HuH-7.5 (cell line): ENCODE measurements around the gene CHMP3.
"Not testable (repeated sequence)": the region's sequence is repeated elsewhere in the genome, so short reads cannot be mapped to it uniquely, and the experiment has no call there.

ENCODE experiments used
- DNase-seq: peaks from one replicate; pipeline ENCODE4 v3.0.0; 2011; ENCODE audit warnings: low spot score

The CHMP3 gene

DNA sequence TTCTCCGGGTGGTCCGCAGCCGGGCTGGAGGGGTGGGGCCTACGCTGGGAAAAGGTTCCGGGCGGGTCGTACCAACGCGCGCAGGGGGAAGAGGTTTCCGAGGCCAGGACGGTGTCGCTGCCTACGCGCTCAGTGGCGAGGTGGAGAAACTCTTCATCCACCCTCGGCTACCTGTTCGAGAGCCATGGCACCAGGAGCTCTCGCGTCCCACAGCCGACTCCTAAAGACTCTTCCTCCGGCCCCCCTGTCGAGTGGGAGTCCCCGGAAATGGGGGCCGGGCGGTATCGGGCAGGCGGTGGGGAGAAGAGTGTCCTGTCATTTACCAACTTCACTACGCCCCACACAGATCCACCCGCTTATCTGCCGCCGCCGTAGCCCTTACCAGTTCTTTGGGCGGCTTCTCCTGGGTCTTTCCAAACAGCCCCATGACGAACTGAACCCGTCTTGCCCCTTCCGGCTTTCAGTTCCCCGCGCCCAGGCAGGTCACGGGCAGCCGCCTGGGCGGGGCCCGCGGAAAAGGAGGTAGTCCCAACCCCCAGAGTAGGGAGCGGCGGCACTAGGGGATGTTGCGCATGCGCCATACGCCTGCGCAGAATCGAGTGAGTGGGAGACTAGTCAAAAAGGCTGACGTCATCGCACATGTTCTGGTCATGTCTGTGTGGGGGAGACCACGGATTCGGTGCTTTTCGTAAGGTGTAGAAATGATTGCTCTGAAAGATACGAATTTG is at the start of gene CHMP3:
Gene CHMP3 (minus strand): TSS at position 522 of the 728 bp plus-strand sequence. CDS start 95 bp downstream, at position 427.
- peak; percentile 95 for DNase-seq

DNA sequence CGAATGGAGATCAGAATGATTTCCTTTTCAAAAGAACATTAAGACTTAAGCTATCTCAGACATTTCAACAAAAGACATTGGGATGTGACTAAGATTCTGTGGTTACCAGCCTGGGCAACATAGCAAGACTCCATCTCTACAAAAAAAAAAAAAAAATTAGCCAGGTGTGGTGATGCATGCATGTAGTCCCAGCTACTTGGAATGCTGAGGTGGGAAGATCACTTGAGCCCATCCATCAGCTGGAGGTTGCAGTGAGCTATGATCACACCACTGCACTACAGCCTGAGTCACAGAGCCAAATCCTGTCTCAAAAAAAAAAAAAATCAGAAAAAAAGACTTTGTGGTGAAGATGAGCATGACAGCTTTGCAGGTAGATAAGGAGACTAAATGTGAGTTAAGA is 47.6 kb upstream of the CHMP3 start:
- no peak for DNase-seq

DNA sequence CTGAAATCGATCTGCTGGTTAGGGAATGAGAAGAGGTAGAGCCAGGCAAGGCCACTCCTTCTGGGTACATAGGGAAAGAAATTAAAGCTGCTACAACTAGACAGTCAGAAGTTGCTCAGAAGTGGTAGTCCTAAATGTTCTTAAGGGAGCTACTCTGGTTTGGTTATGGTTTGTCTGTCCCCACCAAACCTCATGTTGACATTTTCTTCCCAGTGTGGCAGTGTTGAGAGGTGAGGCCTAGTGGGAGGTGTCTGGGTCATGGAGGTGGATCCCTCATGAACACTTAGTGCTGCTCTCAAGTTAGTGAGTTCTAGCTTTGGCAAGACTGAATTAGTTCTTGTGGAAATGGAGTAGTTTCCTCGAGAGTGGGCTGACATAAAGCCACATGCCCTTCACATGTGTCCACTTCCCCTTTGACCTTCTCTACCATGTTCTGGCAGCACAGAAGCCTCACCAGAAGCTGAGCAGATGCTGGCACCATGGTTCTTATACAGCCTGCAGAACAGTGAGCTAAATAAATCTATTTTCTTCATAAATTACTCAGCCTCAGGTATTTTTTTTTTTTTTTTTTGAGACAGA is 45.7 kb upstream of the CHMP3 start:
- no peak for DNase-seq

GRCh38 chr2:86603905-86604304 is 40.7 kb upstream of the CHMP3 start:
- no peak for DNase-seq

- no peak for DNase-seq
These were observed 35.7 kb upstream of the CHMP3 start for GRCh38 chr2:86598966-86599365.

DNA sequence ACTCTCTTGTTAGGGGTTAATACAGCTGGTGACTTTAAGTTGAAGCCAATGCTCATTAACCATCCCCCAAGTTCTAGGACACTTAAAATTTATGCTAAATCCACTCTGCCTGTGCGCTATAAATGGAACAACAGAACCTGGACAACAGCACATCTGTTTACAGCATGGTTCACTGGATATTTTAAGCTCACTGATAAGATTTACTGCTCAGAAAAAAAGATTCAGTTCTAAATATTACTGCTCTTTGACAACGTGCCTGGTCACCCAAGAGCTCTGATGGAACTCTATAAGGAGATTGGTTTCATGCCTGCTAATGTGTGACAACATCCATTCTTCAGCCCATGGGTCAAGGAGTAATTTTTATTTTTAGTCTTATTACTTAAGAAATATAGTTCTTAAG is 32.9 kb upstream of the CHMP3 start:
- DNase-seq, result no peak

DNA sequence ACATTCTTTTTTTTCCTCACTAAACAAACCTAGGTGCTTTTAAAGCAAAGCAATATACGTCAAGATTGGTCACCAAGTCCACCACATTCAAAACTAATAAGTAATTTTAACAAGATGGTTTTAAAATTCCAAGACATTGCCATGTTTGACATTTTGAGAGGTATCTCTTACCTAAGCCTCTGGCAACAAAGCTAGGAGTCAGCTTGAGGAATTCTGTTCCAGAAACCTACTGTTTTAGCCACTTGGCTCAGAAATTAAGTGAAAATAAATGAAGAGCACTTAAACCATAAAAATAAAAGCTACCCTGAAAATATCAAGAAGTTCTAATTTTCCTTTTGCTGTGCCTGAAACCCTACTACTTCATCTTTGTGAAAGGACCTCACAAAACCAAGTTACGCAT is 30.0 kb upstream of the CHMP3 start:
- no peak for DNase-seq

DNA sequence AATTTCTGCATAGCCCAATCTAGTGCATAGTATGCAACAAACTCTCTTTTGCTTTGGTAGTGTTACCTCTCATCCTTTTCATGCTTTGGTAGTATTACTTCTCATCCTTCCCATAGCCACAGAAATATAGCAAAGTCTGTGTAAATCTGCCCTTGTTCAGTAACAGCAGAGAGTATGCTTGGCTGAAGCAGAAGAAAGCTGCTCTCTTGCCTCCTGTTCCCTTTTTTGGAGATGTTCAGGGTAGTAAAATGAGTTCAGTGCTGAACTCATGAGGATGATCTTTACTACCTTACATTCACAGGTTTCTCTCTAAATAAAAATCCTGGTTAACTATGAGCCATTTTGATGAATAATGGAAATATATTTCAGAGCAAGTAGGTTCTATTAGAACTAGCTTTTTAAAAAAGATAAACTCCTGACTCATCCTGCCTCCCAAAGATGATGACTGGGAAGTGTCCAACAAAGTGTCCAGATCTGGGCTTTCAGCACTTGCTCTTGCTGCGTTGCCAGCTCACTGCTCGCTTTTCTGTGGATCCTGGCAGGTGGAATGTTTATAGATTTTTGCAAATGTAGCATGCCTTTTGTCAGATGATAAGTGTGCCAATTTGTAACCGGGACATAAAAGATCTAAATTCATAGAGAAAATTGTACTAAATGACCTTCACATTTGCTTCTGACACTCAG is 29.4 kb upstream of the CHMP3 start:
- no peak for DNase-seq

- DNase-seq, result not testable (repeated sequence)
These were observed 26.5 kb upstream of the CHMP3 start for GRCh38 chr2:86589701-86590100.

DNA sequence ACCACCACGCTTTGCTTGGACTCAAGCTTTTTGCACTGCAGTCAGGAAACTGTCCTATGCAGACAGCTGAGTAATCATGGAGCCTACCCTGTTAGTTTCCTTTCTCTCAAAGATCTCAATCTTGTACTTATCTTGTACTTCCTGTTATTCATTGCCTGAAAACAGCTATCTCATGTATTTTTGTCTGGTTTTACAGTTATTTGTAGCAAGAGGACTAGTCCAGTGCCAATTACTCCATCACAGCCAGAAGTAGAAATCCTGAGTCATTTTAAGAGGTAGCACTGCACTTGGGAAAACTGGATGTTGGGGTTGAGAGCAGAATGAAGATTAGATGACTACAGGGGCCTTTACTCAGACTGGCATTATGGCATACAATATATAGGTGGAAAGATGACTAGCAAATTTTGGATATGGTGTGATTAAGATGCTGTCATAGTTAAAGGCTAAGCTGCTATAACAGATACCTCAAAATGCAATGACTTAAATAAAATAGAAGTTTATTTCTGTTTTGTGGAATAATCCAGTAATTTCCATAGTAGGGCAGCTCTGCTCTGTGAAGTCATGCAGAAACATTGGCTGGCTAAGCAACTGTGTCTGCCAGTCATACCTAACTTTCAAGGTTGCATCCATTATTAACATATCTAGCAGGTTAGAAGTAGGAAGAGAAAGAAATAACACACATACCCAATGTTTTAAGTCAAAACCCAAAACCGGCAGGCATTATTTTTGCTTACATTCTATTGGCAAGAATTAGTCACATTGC is 21.1 kb upstream of the CHMP3 start:
- no peak for DNase-seq

- no peak for DNase-seq
These were observed 17.3 kb upstream of the CHMP3 start for GRCh38 chr2:86580560-86580959.

DNA sequence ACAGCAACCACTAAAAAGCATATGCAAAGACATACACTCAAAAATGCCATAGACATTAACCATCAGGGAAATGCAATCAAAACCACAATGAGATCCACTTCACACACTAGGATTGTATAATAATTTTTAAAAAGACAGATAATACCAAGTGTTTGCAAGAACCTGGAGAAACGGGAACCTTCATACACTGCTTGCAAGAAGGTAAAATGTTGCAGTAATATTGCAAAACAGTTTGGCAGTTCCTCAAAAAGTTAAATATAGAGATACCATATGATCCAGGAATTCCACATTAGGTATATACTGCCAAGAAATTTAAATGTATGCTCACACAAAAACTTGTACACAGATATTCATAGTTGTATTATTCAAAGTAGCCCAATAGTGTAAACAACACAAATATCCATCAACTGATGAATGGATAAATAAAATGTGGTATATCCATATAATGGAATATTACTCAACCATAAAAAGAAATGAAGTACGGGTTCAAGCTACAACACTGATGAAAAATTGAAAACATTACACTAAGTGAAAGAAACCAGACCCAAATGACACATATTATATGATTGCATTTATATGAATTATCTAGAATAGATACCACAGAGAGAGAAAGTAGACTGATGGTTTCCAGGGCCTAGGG is 14.7 kb upstream of the CHMP3 start:
- DNase-seq, result no peak

- no peak for DNase-seq
These were observed 6.8 kb upstream of the CHMP3 start for GRCh38 chr2:86570059-86570458.

DNA sequence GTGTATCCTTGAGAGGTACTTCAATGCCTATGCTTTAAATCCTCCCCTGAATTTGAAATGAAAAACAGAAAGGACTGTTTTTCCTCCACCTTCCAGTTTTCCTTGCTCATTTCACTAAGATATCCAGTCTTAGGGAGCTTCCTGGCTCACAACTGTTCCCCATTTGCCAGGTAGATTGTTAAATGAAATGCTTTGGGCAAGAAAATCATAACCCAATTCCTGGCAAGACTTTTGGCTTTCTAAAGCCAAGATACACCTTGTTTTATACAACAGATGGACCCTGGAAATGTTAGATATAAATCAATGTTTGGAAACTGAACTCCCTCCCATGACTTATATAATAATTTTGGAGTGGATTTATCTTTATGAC is 3.6 kb upstream of the CHMP3 start:
- DNase-seq, result no peak

DNA sequence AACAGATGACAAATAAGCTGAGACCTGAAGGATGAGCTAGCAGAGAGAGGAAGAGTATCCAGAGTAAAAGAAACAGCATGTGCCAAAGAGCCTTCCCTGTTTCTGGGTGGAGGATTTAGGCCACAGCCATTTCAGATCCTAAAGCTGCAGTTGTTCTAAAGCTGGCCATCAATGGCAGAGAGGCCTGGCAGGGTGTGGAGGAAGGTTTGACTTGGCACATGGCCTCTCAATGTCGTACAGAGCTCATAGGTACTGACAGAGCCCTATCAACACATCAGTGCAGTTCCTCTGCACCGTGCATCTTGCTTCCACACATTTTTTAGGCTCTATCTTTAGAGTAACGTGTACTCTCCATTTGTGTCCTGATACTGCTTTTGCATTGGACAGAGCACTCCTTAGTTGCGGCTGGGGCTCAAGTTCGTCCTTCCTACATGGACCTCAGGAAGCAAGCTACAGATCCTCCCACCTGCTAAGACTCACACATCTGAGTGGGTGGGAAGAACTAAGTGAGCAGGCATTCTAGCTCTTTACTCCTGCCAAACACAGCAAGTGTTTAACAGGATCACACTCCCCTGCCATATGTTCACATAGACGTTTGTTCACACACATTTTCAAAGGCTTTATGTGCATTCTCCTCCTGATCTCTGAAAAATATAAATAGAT is 3.0 kb upstream of the CHMP3 start:
- no peak for DNase-seq

GRCh38 chr2:86563650-86564061 is 413 bp upstream of the CHMP3 start:
- DNase-seq, result no peak

GRCh38 chr2:86562485-86562921 is 740 bp downstream of the CHMP3 start:
- DNase-seq, result no peak

DNA sequence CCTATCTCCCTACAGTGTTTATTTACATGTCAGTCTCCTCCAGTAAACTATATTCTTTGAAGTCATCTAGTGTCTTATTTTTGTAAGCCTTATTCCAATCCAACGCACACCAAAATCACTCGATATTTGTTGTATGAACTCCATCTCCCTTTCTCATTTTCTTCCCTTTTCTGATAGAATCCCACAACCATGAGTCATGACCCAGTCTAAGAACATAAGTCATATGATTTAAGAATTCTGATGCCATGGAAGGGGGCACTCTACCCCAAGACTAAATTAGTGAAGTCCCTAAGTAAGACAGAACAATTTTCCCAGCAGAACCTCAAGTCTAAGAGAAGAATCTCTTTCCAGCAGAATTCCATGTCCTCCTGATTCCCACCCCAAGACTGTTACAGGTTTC is 5.4 kb downstream of the CHMP3 start:
- no peak for DNase-seq

- no peak for DNase-seq
These were observed 6.7 kb downstream of the CHMP3 start for GRCh38 chr2:86556508-86556907.

DNA sequence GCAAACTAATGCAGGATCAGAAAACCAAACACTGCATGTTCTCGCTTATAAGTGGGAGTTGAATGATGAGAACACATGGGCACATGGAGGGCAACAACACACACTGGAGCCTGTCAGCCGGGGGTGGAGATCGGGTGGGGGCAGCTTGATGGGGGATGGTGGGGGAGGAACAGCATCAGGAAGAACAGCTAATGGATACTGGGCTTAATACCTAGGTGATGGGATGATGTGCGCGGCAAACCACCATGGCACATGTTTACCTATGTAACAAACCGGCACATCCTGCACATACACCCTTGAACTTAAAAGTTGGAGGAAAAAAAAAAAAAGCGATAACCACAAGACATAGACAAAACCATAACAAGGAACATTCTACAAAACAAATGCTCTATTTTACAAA is 10.4 kb downstream of the CHMP3 start:
- no peak for DNase-seq

GRCh38 chr2:86549963-86550725 is 13.1 kb downstream of the CHMP3 start:
- not testable (repeated sequence) for DNase-seq
